Measurements from ENCODE around the gene TNFAIP8L2. TPM values are rescaled to one million over a fixed set of nuclear protein-coding genes. Genes with fewer than 3 reads are reported as not detected.
"Not testable (repeated sequence)": the region's sequence is repeated elsewhere in the genome, so short reads cannot be mapped to it uniquely, and the experiment has no call there.

Gene TNFAIP8L2
- total and polyA plus RNA-seq, 8 donors = 0.16 to 3.8 (median 1.3) TPM

GRCh38 chr1:151197863-151198253 lies 41.4 kb downstream of the TNFAIP8L2 start:
- DNase-seq = peak in 1 of 6 donors; percentile 25
- peak overlapping the region; percentile 66 to 93 (median 82) for H3K27ac ChIP-seq
- WGBS, 2 donors = 1 to 4% methylated on average over 10 of the region's 10 CpGs
- intact Hi-C loops (cut with DNase I) = loop anchor here in 2 of 3 donors (5.0 kb wide), 1 partner anchor 54 kb away; the partner anchor contains the start of gene PSMD4 (in 2 of the 2)
- peak overlapping the region in 3 of 4 donors; percentile 56 to 75 (median 68) for H3K4me3 ChIP-seq
- ATAC-seq = peak; percentile 14 to 31 (median 23)
- TF ChIP-seq, protein P1, sequence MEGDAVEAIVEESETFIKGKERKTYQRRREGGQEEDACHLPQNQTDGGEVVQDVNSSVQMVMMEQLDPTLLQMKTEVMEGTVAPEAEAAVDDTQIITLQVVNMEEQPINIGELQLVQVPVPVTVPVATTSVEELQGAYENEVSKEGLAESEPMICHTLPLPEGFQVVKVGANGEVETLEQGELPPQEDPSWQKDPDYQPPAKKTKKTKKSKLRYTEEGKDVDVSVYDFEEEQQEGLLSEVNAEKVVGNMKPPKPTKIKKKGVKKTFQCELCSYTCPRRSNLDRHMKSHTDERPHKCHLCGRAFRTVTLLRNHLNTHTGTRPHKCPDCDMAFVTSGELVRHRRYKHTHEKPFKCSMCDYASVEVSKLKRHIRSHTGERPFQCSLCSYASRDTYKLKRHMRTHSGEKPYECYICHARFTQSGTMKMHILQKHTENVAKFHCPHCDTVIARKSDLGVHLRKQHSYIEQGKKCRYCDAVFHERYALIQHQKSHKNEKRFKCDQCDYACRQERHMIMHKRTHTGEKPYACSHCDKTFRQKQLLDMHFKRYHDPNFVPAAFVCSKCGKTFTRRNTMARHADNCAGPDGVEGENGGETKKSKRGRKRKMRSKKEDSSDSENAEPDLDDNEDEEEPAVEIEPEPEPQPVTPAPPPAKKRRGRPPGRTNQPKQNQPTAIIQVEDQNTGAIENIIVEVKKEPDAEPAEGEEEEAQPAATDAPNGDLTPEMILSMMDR (IDR thresholded peaks at IDR 0.05) = no peak
- H3K4me1 ChIP-seq = peaks cover 7 to 23% (median 12%) of the 10 kb centered on the region in 3 donors
- H3K27me3 ChIP-seq = no peaks in the 10 kb centered on the region
- H3K9me3 ChIP-seq = no peaks in the 10 kb centered on the region
- FAIRE-seq = no peak
- no peaks in the 10 kb centered on the region for H3K36me3 ChIP-seq

- ATAC-seq (peak; percentile 87 to 91 (median 89)), DNase-seq (peak; percentile 97 to 100 (median 99)), FAIRE-seq (no peak)
- Histone ChIP-seq H3K36me3 (no peaks in the 10 kb centered on the region), H3K4me1 (peaks cover 7 to 23% (median 12%) of the 10 kb centered on the region in 3 donors), H3K27me3 (no peaks in the 10 kb centered on the region), H3K9me3 (no peaks in the 10 kb centered on the region), H3K27ac (peak within 1 kb of the TSS; percentile 66 to 93 (median 82)), H3K4me3 (peak within 1 kb of the TSS; percentile 56 to 75 (median 65))
- intact Hi-C loops (cut with DNase I) = loop anchor here in 2 of 3 donors (5.0 kb wide), 1 partner anchor 54 kb away; the partner anchor contains the start of gene PSMD4 (in 2 of the 2)
- 0% methylated on average over 59 to 60 of the region's 60 CpGs for WGBS, 2 donors
- TF ChIP-seq, protein P1 (IDR thresholded peaks at IDR 0.05) = no peak
Measured at GRCh38 chr1:151198254-151199127, 42.0 kb downstream of the TNFAIP8L2 start, which contains the start of gene PIP5K1A. Gene PIP5K1A, plus strand, starts transcription at chr1:151198552. Its CDS starts 445 bp downstream, at chr1:151198997.

- Histone ChIP-seq H3K27ac (peak overlapping the region in 2 of 4 donors; percentile 92 to 93), H3K4me1 (peaks cover 7 to 23% (median 12%) of the 10 kb centered on the region in 3 donors), H3K4me3 (peak overlapping the region; percentile 56 to 75 (median 65)), H3K27me3 (no peaks in the 10 kb centered on the region), H3K9me3 (no peaks in the 10 kb centered on the region), H3K36me3 (no peaks in the 10 kb centered on the region)
- TF ChIP-seq, protein P1 (IDR thresholded peaks at IDR 0.05) = no peak
- intact Hi-C loops (cut with DNase I) = loop anchor here in 2 of 3 donors (5.0 kb wide), 1 partner anchor 52 kb away; the partner anchor contains the start of gene PSMD4 (in 2 of the 2)
- ATAC-seq = no peak
- FAIRE-seq = no peak
- DNase-seq = no peak
- 32 to 40% methylated on average over 10 to 11 of the region's 11 CpGs for WGBS, 2 donors
Measured at GRCh38 chr1:151199873-151200581, 43.6 kb downstream of the TNFAIP8L2 start.

DNA sequence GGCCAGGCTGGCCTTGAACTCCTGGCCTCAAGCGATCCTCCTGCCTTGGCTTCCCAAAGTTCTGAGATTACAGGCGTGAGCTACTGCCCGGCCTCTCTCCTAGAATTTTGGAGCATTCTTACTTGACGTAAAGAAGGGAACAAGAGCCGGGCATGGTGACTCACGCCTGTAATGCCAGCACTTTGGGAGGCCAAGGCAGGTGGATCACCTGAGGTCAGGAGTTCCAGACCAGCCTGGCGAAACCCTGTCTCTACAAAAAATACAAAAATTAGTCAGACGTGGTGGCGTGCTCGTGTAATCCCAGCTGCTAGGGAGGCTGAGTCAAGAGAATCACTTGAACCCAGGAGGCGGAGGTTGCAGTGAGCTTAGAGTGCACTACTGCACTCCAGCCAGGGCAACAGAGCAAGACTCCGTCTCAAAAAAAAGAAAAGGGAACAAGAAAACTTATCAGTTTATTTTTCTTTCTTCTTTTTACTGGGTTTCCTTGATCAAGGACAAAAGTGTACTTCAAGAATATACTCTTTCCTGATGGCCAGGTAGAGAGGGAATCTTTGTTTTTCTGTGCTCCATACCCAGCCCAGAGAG lies 49.0 kb downstream of the TNFAIP8L2 start:
- H3K4me3 ChIP-seq; H3K36me3 ChIP-seq; H3K9me3 ChIP-seq; intact Hi-C loops (cut with DNase I); H3K27ac ChIP-seq; H3K27me3 ChIP-seq; DNase-seq; ATAC-seq; FAIRE-seq; H3K4me1 ChIP-seq: not testable (repeated sequence)
- 94 to 97% methylated on average over 11 to 12 of the region's 12 CpGs for WGBS, 2 donors

Other genes with a start within 250 kb of the TNFAIP8L2 start
- 10 to 100 TPM; 15.2 to 25.5 (median 20.6) TPM for gene SETDB1, start 230.3 kb upstream of the TNFAIP8L2 start, total RNA-seq
- gene SETDB1, start 230.3 kb upstream of the TNFAIP8L2 start, polyA plus RNA-seq = 10 to 100 TPM; 20.5 to 23.1 TPM
- gene CERS2, start 181.8 kb upstream of the TNFAIP8L2 start, total RNA-seq = 100 to 1,000 TPM in 3 of 6 donors, 10 to 100 TPM in 3; 75.0 to 155 (median 94.6) TPM
- 100 to 1,000 TPM; 112 to 122 TPM for gene CERS2, start 181.8 kb upstream of the TNFAIP8L2 start, polyA plus RNA-seq
- gene ANXA9, start 174.4 kb upstream of the TNFAIP8L2 start, total RNA-seq = 10 to 100 TPM; 11.7 to 17.6 (median 13.8) TPM
- gene ANXA9, start 174.4 kb upstream of the TNFAIP8L2 start, polyA plus RNA-seq = 10 to 100 TPM; 18.1 to 30.7 TPM
- gene MINDY1, start 149.7 kb upstream of the TNFAIP8L2 start, total RNA-seq = 10 to 100 TPM; 24.1 to 35.5 (median 32.4) TPM
- 10 to 100 TPM; 23.1 to 24.2 TPM for gene MINDY1, start 149.7 kb upstream of the TNFAIP8L2 start, polyA plus RNA-seq
- 10 to 100 TPM in 2 of 6 donors, 1 to 10 TPM in 4; 6.4 to 11.1 (median 8.1) TPM for gene PRUNE1, start 148.2 kb upstream of the TNFAIP8L2 start, total RNA-seq
- gene PRUNE1, start 148.2 kb upstream of the TNFAIP8L2 start, polyA plus RNA-seq = 10 to 100 TPM in 1 of 2 donors, 1 to 10 TPM in 1; 6.7 to 16.7 TPM
- under 1 TPM; 0.12 to 0.40 (median 0.14) TPM for gene BNIPL, start 120.1 kb upstream of the TNFAIP8L2 start, total RNA-seq
- gene BNIPL, start 120.1 kb upstream of the TNFAIP8L2 start, polyA plus RNA-seq = under 1 TPM; 0.31 to 0.34 TPM
- 1 to 10 TPM; 2.6 to 4.1 (median 3.2) TPM for gene C1orf56, start 108.9 kb upstream of the TNFAIP8L2 start, total RNA-seq
- 1 to 10 TPM; 3.0 to 4.8 TPM for gene C1orf56, start 108.9 kb upstream of the TNFAIP8L2 start, polyA plus RNA-seq
- 10 to 100 TPM; 22.0 to 54.5 (median 27.0) TPM for gene CDC42SE1, start 97.0 kb upstream of the TNFAIP8L2 start, total RNA-seq
- 10 to 100 TPM; 32.0 to 40.9 TPM for gene CDC42SE1, start 97.0 kb upstream of the TNFAIP8L2 start, polyA plus RNA-seq
- gene MLLT11, start 96.3 kb upstream of the TNFAIP8L2 start, total RNA-seq = under 1 TPM; 0.19 to 0.86 (median 0.35) TPM
- gene MLLT11, start 96.3 kb upstream of the TNFAIP8L2 start, polyA plus RNA-seq = 1 to 10 TPM; 1.2 to 3.3 TPM
- 1 to 10 TPM; 3.7 to 8.7 (median 5.7) TPM for gene GABPB2, start 85.9 kb upstream of the TNFAIP8L2 start, total RNA-seq
- 1 to 10 TPM; 4.5 to 5.0 TPM for gene GABPB2, start 85.9 kb upstream of the TNFAIP8L2 start, polyA plus RNA-seq
- gene SEMA6C, start 10.0 kb upstream of the TNFAIP8L2 start, total RNA-seq = 1 to 10 TPM in 5 of 6 donors, under 1 TPM in 1; 0.47 to 4.3 (median 1.9) TPM
- 10 to 100 TPM; 18.0 to 24.1 TPM for gene SEMA6C, start 10.0 kb upstream of the TNFAIP8L2 start, polyA plus RNA-seq
- gene LYSMD1, start 9.3 kb downstream of the TNFAIP8L2 start, total RNA-seq = 1 to 10 TPM; 1.8 to 5.5 (median 3.4) TPM
- gene LYSMD1, start 9.3 kb downstream of the TNFAIP8L2 start, polyA plus RNA-seq = 1 to 10 TPM; 4.3 to 4.5 TPM
- gene SCNM1, start 9.5 kb downstream of the TNFAIP8L2 start, total RNA-seq = 10 to 100 TPM in 3 of 6 donors, 1 to 10 TPM in 3; 7.7 to 18.1 (median 9.9) TPM
- gene SCNM1, start 9.5 kb downstream of the TNFAIP8L2 start, polyA plus RNA-seq = 10 to 100 TPM; 28.9 to 33.7 TPM
- under 1 TPM in 4 of 6 donors, not detected in 2; 0.47 to 0.81 (median 0.56) TPM for gene TMOD4, start 19.3 kb downstream of the TNFAIP8L2 start, total RNA-seq
- not detected for gene TMOD4, start 19.3 kb downstream of the TNFAIP8L2 start, polyA plus RNA-seq
- 10 to 100 TPM; 12.5 to 29.0 (median 23.7) TPM for gene VPS72, start 33.5 kb downstream of the TNFAIP8L2 start, total RNA-seq
- 10 to 100 TPM; 20.8 to 25.9 TPM for gene VPS72, start 33.5 kb downstream of the TNFAIP8L2 start, polyA plus RNA-seq
- gene PIP5K1A, start 41.9 kb downstream of the TNFAIP8L2 start, total RNA-seq = 10 to 100 TPM; 10.1 to 22.6 (median 15.3) TPM
- 10 to 100 TPM; 16.6 to 20.8 TPM for gene PIP5K1A, start 41.9 kb downstream of the TNFAIP8L2 start, polyA plus RNA-seq
- gene PSMD4, start 98.1 kb downstream of the TNFAIP8L2 start, total RNA-seq = 10 to 100 TPM; 53.7 to 83.6 (median 74.9) TPM
- 100 to 1,000 TPM in 1 of 2 donors, 10 to 100 TPM in 1; 95.0 to 104 TPM for gene PSMD4, start 98.1 kb downstream of the TNFAIP8L2 start, polyA plus RNA-seq
- gene ZNF687, start 125.7 kb downstream of the TNFAIP8L2 start, total RNA-seq = 10 to 100 TPM; 14.8 to 23.4 (median 17.2) TPM
- gene ZNF687, start 125.7 kb downstream of the TNFAIP8L2 start, polyA plus RNA-seq = 10 to 100 TPM in 1 of 2 donors, 1 to 10 TPM in 1; 9.8 to 14.3 TPM
- gene PI4KB, start 170.8 kb downstream of the TNFAIP8L2 start, total RNA-seq = 10 to 100 TPM; 20.0 to 36.5 (median 24.1) TPM
- gene PI4KB, start 170.8 kb downstream of the TNFAIP8L2 start, polyA plus RNA-seq = 10 to 100 TPM; 33.3 to 44.2 TPM
- gene RFX5, start 190.6 kb downstream of the TNFAIP8L2 start, total RNA-seq = 10 to 100 TPM in 3 of 6 donors, 1 to 10 TPM in 3; 5.6 to 34.2 (median 8.6) TPM
- 1 to 10 TPM; 8.6 to 9.5 TPM for gene RFX5, start 190.6 kb downstream of the TNFAIP8L2 start, polyA plus RNA-seq
- gene SELENBP1, start 216.1 kb downstream of the TNFAIP8L2 start, total RNA-seq = 10 to 100 TPM; 13.1 to 36.8 (median 25.2) TPM
- gene SELENBP1, start 216.1 kb downstream of the TNFAIP8L2 start, polyA plus RNA-seq = 10 to 100 TPM; 53.6 to 93.0 TPM
- 100 to 1,000 TPM in 3 of 6 donors, 10 to 100 TPM in 3; 61.9 to 106 (median 90.5) TPM for gene PSMB4, start 242.9 kb downstream of the TNFAIP8L2 start, total RNA-seq
- 100 to 1,000 TPM; 172 to 217 TPM for gene PSMB4, start 242.9 kb downstream of the TNFAIP8L2 start, polyA plus RNA-seq

All from pancreas (tissue), 10 donors.